Cardiac muscle cell (in vitro differentiated cells and primary cell): Measurements from ENCODE around the gene CLDN34. TPM values are rescaled to one million over a fixed set of nuclear protein-coding genes. Genes with fewer than 3 reads are reported as not detected.

Experiments
- DNase-seq, 2 donors: peaks; one replicate each; pipeline versions ENCODE4 v3.0.0 to v3.0.0-alpha.2; 2010 to 2017; ENCODE audit warnings: low read depth in 1 of 2, low spot score in 1 of 2
- H3K27ac ChIP-seq: fragments of 200-600 bp; sonication (generic); 2 replicates; pipeline ENCODE4 v1.5.1; 2016
- H3K27me3 ChIP-seq: fragments of 200-600 bp; sonication (generic); 2 replicates; pipeline ENCODE4 v1.6.0; 2016; ENCODE audit warnings: control low read depth
- H3K36me3 ChIP-seq: fragments of 200-600 bp; sonication (generic); 2 replicates; pipeline ENCODE4 v1.5.1; 2016; ENCODE audit warnings: control low read depth
- H3K4me1 ChIP-seq: fragments of 200-600 bp; sonication (generic); 2 replicates; pipeline ENCODE4 v1.8.1; 2017; ENCODE audit warnings: low read depth, mild to moderate bottlenecking, mixed run types
- H3K4me3 ChIP-seq: fragments of 200-600 bp; sonication (generic); 2 replicates; pipeline ENCODE4 v1.5.1; 2016; ENCODE audit warnings: mild to moderate bottlenecking
- H3K9me3 ChIP-seq: fragments of 200-600 bp; sonication (generic); 2 replicates; pipeline ENCODE4 v1.5.1; 2017; ENCODE audit warnings: low read depth, mild to moderate bottlenecking, control low read depth
- polyA plus RNA-seq: library from polyadenylated mRNA; unstranded; fragments of >200 nt; fragmentation: Nextera tagmentation; extraction: Ambion mirVana; gene quantifications from 2 replicates; pipeline ENCODE4 v1.2.1, GENCODE V29; 2016
- total RNA-seq: library from RNA; depleted of rRNA; stranded (reverse); fragments of >200 nt; gene quantifications from 2 replicates; pipeline ENCODE4 v1.2.3, GENCODE V29; 2016
- TF ChIP-seq, protein P1 (sequence below): IDR thresholded peaks from 2 replicates; pipeline ENCODE4 v1.5.1; 2012; ENCODE audit warnings: low read depth, mild to moderate bottlenecking, low read length

The CLDN34 gene, protein sequence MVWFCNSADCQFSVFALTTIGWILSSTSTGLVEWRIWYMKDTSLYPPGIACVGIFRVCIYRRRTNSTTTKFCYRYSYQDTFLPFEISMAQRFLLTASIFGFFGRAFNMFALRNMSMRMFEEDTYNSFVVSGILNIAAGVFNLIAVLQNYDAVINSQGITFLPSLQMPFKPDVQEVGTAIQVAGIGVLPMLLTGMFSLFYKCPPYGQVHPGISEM
- total RNA-seq = 0.14 TPM in 1 of 2 replicates, not detected in the other
- not detected in 2 replicates for polyA plus RNA-seq

GRCh38 chrX:9966775-9967408 lies at the start of gene CLDN34:
Gene CLDN34 (plus strand): TSS chrX:9967358. CDS start chrX:9967358, 0 bp downstream.
- TF ChIP-seq, protein P1, sequence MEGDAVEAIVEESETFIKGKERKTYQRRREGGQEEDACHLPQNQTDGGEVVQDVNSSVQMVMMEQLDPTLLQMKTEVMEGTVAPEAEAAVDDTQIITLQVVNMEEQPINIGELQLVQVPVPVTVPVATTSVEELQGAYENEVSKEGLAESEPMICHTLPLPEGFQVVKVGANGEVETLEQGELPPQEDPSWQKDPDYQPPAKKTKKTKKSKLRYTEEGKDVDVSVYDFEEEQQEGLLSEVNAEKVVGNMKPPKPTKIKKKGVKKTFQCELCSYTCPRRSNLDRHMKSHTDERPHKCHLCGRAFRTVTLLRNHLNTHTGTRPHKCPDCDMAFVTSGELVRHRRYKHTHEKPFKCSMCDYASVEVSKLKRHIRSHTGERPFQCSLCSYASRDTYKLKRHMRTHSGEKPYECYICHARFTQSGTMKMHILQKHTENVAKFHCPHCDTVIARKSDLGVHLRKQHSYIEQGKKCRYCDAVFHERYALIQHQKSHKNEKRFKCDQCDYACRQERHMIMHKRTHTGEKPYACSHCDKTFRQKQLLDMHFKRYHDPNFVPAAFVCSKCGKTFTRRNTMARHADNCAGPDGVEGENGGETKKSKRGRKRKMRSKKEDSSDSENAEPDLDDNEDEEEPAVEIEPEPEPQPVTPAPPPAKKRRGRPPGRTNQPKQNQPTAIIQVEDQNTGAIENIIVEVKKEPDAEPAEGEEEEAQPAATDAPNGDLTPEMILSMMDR = no peak
- DNase-seq = no peak
- no peaks in the 10 kb centered on the region for H3K9me3 ChIP-seq
- H3K27ac ChIP-seq = no peak within 1 kb of the TSS
- no peaks in the 10 kb centered on the region for H3K27me3 ChIP-seq
- H3K36me3 ChIP-seq = no peaks in the 10 kb centered on the region
- no peak within 1 kb of the TSS for H3K4me3 ChIP-seq
- no peaks in the 10 kb centered on the region for H3K4me1 ChIP-seq

- H3K27me3 ChIP-seq = no peaks in the 10 kb centered on the region
- no peak for DNase-seq
- no peaks in the 10 kb centered on the region for H3K36me3 ChIP-seq
- TF ChIP-seq, protein P1 = no peak
- no peaks in the 10 kb centered on the region for H3K4me1 ChIP-seq
- H3K27ac ChIP-seq = no peak overlapping the region
- no peaks in the 10 kb centered on the region for H3K9me3 ChIP-seq
- H3K4me3 ChIP-seq = no peak overlapping the region
These were observed 49.3 kb upstream of the CLDN34 start for GRCh38 chrX:9917861-9918260.

DNA sequence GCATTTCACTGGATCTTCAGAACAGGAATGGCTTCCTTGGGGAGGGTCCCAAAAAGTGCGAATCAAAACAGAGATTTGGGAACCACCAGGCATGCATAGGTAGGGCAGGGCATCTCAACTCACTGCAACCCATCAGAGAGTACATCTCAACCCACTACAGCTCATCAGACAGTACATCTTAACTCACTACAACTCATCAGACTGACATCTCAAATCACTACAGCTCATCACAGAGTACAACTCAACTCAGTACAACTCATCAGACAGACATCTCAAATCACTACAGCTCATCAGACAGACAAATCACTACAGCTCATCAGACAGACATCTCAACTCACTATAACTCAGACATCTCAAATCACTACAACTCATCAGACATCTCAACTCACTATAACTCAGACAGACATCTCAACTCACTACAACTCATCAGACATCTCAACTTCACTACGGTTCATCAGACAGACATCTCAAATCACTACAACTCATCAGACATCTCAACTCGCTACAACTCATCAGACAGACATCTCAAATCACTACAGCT lies 47.5 kb upstream of the CLDN34 start:
- TF ChIP-seq, protein P1 = no peak
- Histone ChIP-seq H3K4me3 (no peak overlapping the region), H3K9me3 (no peaks in the 10 kb centered on the region), H3K4me1 (no peaks in the 10 kb centered on the region), H3K27me3 (no peaks in the 10 kb centered on the region), H3K36me3 (no peaks in the 10 kb centered on the region), H3K27ac (no peak overlapping the region)
- DNase-seq = no peak

DNA sequence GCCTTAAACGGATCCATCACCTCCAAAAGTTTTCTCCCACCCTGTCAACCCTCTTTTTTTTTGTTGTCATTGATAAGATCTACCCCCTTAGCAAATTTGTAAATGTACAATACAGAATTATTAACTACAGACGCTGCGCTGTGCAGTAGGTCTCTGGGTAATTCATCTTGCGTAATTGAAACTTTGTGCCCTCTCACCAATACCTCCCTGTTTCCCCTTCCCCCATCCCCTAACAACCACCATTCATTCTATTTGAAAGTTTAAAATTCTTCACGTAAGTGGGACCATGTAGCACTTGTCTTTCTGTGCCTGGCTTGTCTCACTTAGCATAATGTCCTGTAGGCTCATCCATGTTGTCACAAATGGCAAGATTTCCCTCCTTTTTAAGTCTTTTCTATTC lies 45.8 kb upstream of the CLDN34 start:
- Histone ChIP-seq H3K36me3 (no peaks in the 10 kb centered on the region), H3K9me3 (no peaks in the 10 kb centered on the region), H3K4me3 (no peak overlapping the region), H3K27me3 (no peaks in the 10 kb centered on the region), H3K27ac (no peak overlapping the region), H3K4me1 (no peaks in the 10 kb centered on the region)
- DNase-seq = no peak
- TF ChIP-seq, protein P1 = no peak

GRCh38 chrX:9923357-9923756 lies 43.8 kb upstream of the CLDN34 start:
- TF ChIP-seq, protein P1 = no peak
- Histone ChIP-seq H3K9me3 (no peaks in the 10 kb centered on the region), H3K4me3 (no peak overlapping the region), H3K36me3 (no peaks in the 10 kb centered on the region), H3K27me3 (no peaks in the 10 kb centered on the region), H3K4me1 (peaks cover 9% of the 10 kb centered on the region), H3K27ac (no peak overlapping the region)
- no peak for DNase-seq
